Suprapubic skin (tissue), 4 donors: ENCODE data around the gene SLC29A2. TPM values are rescaled to one million over a fixed set of nuclear protein-coding genes. Genes with fewer than 3 reads are reported as not detected.

Experiments
- DNase-seq, 2 donors: peaks; one replicate each; pipeline ENCODE4 v3.0.0-alpha.2; 2019; ENCODE audit warnings: low spot score in 2 of 2
- H3K27ac ChIP-seq: fragments of 200-600 bp; sonication (generic); one replicate; pipeline ENCODE4 v1.5.1; 2019
- H3K27me3 ChIP-seq: fragments of 200-600 bp; sonication (generic); one replicate; pipeline ENCODE4 v1.5.1; 2019
- H3K36me3 ChIP-seq: fragments of 200-600 bp; sonication (generic); one replicate; pipeline ENCODE4 v1.5.1; 2019
- H3K4me1 ChIP-seq: fragments of 200-600 bp; sonication (generic); one replicate; pipeline ENCODE4 v1.5.1; 2019
- H3K4me3 ChIP-seq: fragments of 200-600 bp; sonication (generic); one replicate; pipeline ENCODE4 v1.5.1; 2019; ENCODE audit warnings: mild to moderate bottlenecking
- H3K9me3 ChIP-seq: fragments of 200-600 bp; sonication (generic); one replicate; pipeline ENCODE4 v1.5.1; 2019
- EP300 ChIP-seq: sonication (generic); formaldehyde crosslinking; IDR thresholded peaks from one replicate; pipeline ENCODE4 v1.6.1; 2017; ENCODE audit warnings: antibody characterized with exemption
- POLR2A ChIP-seq, 2 donors: fragments of 450-650 bp; IDR thresholded peaks; one replicate each; pipeline ENCODE4 v1.6.1; 2017; ENCODE audit warnings: antibody characterized with exemption in 2 of 2, mild to moderate bottlenecking in 2 of 2, moderate library complexity in 2 of 2
- POLR2AphosphoS5 ChIP-seq, 3 donors: sonication (generic); formaldehyde crosslinking; IDR thresholded peaks; one replicate each; pipeline ENCODE4 v1.6.1; 2017; ENCODE audit warnings: antibody characterized with exemption in 3 of 3
- WGBS: methylation state at CpG from one replicate; pipeline ENCODE4 v1.1.5; 2018; 5-methylcytosine and 5-hydroxymethylcytosine counted together
- total RNA-seq, 4 donors: library from RNA; depleted of rRNA; stranded (reverse); fragments of >200 nt; gene quantifications; one replicate each; pipeline ENCODE4 v1.1.0, GENCODE V29; 2016
- TF ChIP-seq, protein P1 (sequence below), 2 donors: fragments of 200-600 bp in 1 of 2; fragments of 450-650 bp in 1 of 2; sonication (generic) in 1 of 2; IDR thresholded peaks; one replicate each; pipeline ENCODE4 v1.5.1; 2016 to 2019; ENCODE audit warnings: antibody characterized with exemption in 2 of 2, mild to moderate bottlenecking in 1 of 2, moderate library complexity in 1 of 2

Gene SLC29A2, protein sequence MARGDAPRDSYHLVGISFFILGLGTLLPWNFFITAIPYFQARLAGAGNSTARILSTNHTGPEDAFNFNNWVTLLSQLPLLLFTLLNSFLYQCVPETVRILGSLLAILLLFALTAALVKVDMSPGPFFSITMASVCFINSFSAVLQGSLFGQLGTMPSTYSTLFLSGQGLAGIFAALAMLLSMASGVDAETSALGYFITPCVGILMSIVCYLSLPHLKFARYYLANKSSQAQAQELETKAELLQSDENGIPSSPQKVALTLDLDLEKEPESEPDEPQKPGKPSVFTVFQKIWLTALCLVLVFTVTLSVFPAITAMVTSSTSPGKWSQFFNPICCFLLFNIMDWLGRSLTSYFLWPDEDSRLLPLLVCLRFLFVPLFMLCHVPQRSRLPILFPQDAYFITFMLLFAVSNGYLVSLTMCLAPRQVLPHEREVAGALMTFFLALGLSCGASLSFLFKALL
- total RNA-seq, result 1 to 10 TPM; 2.2 to 4.7 (median 3.9) TPM

DNA sequence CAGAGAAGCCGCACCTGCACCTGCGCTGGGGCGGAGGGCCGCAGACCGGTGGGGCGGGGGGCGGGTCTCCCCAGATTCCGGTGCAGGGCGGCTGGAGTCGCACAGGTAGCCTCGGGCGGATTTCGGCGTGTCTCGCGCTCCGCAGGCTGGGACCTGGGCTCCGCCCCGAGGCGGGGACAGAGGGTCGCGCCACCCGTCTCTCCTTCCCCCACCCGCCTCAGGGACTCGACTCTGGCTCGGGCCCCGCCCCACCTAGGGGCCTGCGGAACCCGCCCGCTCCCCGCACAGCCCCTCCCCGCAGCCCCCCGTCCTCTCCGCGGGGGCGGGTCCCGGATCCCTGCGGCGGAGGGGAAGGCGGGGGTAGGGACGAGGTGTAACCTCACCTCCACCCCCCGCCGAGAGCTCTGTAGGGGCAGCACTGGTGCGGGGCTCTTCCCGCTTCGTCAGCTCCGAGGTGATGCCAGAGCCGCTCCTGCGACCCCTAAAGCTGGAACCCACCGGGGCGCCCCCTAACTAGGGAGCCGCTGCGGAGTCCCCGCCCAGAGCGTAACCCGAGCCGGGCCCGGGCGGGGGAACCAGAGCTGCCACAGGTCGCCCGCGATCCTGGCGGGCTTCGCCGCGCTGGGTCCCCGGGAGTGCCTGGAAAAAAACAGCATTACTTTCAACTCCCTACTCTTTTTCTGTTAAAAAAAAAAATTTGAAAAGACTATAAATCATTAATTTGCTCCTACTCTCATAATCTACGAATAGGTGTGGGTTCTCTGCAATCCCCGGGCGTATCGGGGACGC, at the start of gene SLC29A2:
TSS of gene SLC29A2 (minus strand) at position 134 of the 789 bp plus-strand sequence. CDS start 169 bp downstream, outside the sequence.
- WGBS, result 0% methylated on average over 22 of the region's 72 CpGs
- TF ChIP-seq, protein P1, sequence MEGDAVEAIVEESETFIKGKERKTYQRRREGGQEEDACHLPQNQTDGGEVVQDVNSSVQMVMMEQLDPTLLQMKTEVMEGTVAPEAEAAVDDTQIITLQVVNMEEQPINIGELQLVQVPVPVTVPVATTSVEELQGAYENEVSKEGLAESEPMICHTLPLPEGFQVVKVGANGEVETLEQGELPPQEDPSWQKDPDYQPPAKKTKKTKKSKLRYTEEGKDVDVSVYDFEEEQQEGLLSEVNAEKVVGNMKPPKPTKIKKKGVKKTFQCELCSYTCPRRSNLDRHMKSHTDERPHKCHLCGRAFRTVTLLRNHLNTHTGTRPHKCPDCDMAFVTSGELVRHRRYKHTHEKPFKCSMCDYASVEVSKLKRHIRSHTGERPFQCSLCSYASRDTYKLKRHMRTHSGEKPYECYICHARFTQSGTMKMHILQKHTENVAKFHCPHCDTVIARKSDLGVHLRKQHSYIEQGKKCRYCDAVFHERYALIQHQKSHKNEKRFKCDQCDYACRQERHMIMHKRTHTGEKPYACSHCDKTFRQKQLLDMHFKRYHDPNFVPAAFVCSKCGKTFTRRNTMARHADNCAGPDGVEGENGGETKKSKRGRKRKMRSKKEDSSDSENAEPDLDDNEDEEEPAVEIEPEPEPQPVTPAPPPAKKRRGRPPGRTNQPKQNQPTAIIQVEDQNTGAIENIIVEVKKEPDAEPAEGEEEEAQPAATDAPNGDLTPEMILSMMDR (IDR thresholded peaks at IDR 0.05), result no peak
- TF ChIP-seq EP300, result no peak
- no peak for TF ChIP-seq POLR2A (IDR thresholded peaks at IDR 0.05)
- no peaks in the 10 kb centered on the region for H3K36me3 ChIP-seq
- H3K27ac ChIP-seq, result peak within 1 kb of the TSS; percentile 78
- peak in 1 of 2 donors; percentile 75 for DNase-seq
- H3K9me3 ChIP-seq, result no peaks in the 10 kb centered on the region
- H3K4me3 ChIP-seq, result peak within 1 kb of the TSS; percentile 75
- H3K27me3 ChIP-seq, result peaks cover 11% of the 10 kb centered on the region
- H3K4me1 ChIP-seq, result peaks cover 31% of the 10 kb centered on the region

DNA sequence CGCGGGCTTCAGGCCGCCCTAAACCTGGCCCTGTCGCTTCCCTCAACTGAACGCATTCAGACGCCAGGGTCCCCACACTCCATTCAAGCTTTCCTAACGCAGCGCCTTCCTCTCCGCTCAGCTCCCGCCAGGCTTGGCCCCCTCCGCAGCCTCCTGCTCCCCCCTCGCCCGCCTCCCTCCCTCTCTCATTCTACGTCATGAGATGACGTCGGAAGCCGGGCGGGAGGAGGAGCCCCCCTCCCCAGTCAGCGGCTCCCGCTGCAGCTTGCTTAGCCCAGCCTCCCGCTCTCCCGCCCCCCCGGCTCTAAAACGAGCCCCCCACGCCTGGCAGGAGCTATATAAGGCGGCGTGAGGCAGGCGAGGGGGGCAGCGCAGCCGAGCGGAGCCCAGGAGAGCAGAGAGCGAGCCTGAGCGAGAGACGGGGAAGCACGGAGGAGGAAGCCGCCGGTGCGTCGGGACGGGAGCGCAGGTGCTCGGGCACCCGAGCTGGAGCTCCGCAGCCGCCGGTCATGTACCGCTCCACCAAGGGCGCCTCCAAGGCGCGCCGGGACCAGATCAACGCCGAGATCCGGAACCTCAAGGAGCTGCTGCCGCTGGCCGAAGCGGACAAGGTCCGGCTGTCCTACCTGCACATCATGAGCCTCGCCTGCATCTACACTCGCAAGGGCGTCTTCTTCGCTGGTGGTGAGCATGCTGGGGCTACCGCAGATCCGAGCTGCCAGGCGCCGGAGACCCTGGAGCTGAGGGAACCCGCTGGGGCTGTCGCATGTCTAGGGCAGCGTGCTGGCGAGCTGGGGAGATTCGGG, 49.3 kb upstream of the SLC29A2 start, which contains the start of gene NPAS4:
TSS of gene NPAS4 (plus strand) at position 365 of the 806 bp plus-strand sequence. CDS start at position 510, 145 bp downstream.
- no peak for DNase-seq
- H3K4me3 ChIP-seq, result no peak within 1 kb of the TSS
- 5% methylated on average over 18 of the region's 71 CpGs for WGBS
- no peak within 1 kb of the TSS for H3K27ac ChIP-seq
- H3K27me3 ChIP-seq, result peaks cover 27% of the 10 kb centered on the region
- H3K9me3 ChIP-seq, result no peaks in the 10 kb centered on the region
- TF ChIP-seq POLR2AphosphoS5 (IDR thresholded peaks at IDR 0.05) (no peak), POLR2A (IDR thresholded peaks at IDR 0.05) (no peak), EP300 (no peak)
- TF ChIP-seq, protein P1 (IDR thresholded peaks at IDR 0.05), result no peak
- H3K4me1 ChIP-seq, result peaks cover 14% of the 10 kb centered on the region
- no peaks in the 10 kb centered on the region for H3K36me3 ChIP-seq

DNA sequence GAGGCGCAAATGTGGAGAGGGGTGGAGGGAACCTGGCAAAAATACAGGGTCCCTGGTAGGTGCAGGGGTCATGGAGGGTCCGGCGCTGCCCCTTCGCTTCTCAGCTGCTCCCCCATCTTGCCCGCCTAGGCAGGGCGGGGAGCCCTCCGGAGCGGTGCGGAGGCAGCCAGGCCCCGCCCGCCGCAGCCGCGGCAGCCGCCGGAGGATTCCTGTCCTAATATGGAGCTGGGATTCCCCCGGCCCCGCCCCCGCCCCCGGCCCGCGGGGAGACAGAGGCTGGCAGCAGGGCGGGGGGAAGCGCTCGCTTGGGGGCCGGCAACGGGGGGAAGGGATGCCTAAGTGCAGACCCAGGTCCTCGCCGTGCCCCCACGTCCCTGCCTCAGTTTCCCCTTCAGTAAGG, 48.3 kb upstream of the SLC29A2 start:
- no peak overlapping the region for H3K27ac ChIP-seq
- no peak overlapping the region for H3K4me3 ChIP-seq
- TF ChIP-seq, protein P1 (IDR thresholded peaks at IDR 0.05), result no peak
- no peak for TF ChIP-seq EP300
- TF ChIP-seq POLR2AphosphoS5 (IDR thresholded peaks at IDR 0.05), result no peak
- no peak for TF ChIP-seq POLR2A (IDR thresholded peaks at IDR 0.05)
- H3K9me3 ChIP-seq, result no peaks in the 10 kb centered on the region
- H3K36me3 ChIP-seq, result no peaks in the 10 kb centered on the region
- peaks cover 14% of the 10 kb centered on the region for H3K4me1 ChIP-seq
- 2% methylated on average over 6 of the region's 30 CpGs for WGBS
- no peak for DNase-seq
- peaks cover 37% of the 10 kb centered on the region for H3K27me3 ChIP-seq

DNA sequence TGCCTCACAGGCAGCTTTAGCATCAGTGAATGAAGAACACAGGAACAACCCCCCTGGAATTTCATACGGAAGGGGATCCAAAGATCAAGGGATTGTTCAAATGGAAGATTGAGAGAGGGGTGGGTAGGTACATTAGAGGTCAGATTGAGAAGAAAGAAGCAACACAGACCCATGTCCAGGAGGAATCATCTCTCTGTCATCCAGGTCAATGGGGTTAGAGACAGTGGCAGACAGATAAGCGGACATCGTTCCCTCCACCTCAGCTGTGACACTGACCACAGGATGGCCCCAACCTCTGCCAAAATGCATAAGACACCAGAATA, 47.4 kb upstream of the SLC29A2 start:
- H3K4me1 ChIP-seq, result peaks cover 14% of the 10 kb centered on the region
- H3K4me3 ChIP-seq, result no peak overlapping the region
- 56% methylated on average over 3 of the region's 3 CpGs for WGBS
- no peak overlapping the region for H3K27ac ChIP-seq
- DNase-seq, result no peak
- no peaks in the 10 kb centered on the region for H3K36me3 ChIP-seq
- TF ChIP-seq POLR2A (IDR thresholded peaks at IDR 0.05), result no peak
- H3K9me3 ChIP-seq, result no peaks in the 10 kb centered on the region
- peaks cover 46% of the 10 kb centered on the region for H3K27me3 ChIP-seq

DNA sequence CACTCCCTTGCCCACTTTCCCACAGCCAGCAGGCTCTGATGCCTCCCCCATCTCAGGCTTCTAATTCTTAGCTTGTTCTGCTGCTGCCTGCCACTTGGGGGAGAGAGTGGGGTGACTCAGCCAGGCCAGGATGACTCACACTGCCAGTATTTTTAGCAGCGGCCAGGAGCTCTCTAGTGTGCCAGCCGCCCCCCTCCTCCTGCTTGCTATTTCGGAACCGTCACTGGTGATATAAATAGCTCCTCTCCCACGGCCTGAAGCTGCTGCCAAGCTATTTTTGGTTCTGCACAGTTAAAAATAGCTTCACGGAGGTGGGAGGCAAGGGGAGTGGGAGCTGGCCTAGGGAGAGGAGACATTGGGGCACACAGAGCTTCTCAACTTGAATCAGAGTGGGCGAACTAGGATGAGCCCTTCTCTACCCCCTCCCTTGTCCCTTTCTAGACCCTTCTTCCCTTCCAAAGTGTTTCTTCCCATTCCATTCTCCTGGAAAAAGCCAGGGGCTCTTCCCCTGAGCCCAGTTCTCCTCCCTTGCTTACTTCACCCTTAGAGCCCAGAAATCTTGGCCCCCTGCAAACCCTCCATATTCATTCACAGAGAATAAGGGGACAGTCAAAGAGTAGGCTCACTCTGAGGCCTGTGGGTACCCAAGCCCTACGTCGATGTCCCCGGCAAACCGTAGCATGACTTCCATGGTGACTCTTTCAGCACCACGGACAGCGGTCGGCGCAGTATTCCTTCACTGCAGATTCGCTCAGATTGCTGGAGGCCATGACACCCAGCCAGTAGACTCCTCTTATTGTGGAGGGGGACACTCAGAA, 46.8 kb upstream of the SLC29A2 start:
- no peak overlapping the region for H3K27ac ChIP-seq
- peaks cover 52% of the 10 kb centered on the region for H3K27me3 ChIP-seq
- no peak for DNase-seq
- TF ChIP-seq, protein P1 (IDR thresholded peaks at IDR 0.05), result peak; percentile 6 to 22
- no peak for TF ChIP-seq POLR2AphosphoS5 (IDR thresholded peaks at IDR 0.05)
- 12% methylated on average over 16 of the region's 16 CpGs for WGBS
- no peak overlapping the region for H3K4me3 ChIP-seq
- H3K36me3 ChIP-seq, result no peaks in the 10 kb centered on the region
- H3K4me1 ChIP-seq, result peaks cover 14% of the 10 kb centered on the region
- no peaks in the 10 kb centered on the region for H3K9me3 ChIP-seq
